ENCODE measurements around the gene KDM8.

DNA sequence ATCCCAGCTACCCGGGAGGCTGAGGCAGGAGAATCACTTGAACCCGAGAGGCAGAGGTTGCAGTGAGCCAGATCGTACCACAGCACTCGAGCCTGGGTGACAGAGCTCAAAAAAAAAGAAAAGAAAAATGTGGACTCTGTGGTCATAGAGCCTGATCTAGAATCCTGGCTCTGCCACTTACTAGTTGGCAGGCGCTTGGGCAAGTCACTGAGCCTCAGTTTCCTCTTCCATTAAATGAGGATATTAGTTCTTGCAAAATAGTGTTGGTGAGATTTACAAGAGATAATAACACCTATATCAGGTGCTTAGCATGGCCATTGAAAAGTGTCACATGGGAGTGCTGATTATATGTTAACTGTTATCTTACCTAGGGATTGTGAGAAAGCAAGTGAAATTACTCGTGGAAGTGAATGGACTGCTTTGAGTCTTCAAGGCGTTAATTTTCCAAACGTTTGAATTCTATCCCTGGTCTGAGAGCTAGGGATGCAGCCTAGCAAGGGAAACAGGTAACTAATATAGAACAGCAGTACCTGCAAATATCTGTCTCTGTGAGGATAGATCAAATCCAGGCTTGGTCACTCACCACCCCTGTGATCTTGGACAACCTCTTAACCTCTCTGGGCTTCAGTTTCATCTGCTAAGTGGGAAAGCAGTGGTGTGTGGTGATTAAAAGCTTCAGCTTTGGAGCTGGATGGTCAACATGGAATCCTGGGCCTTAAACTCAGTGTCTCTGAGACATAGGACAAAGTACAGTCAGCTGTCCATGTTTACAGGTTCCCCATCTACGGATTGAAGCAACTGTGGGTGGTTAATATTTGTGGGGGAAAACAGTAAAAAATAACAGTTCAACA is 66.2 kb downstream of the KDM8 start:
- TF ChIP-seq EZH2 (IDR thresholded peaks at IDR 0.05; ENCODE audit: borderline replicate concordance, insufficient read depth, low read depth, low read length, poor library complexity, severe bottlenecking), result no peak
- TF ChIP-seq, protein P1, sequence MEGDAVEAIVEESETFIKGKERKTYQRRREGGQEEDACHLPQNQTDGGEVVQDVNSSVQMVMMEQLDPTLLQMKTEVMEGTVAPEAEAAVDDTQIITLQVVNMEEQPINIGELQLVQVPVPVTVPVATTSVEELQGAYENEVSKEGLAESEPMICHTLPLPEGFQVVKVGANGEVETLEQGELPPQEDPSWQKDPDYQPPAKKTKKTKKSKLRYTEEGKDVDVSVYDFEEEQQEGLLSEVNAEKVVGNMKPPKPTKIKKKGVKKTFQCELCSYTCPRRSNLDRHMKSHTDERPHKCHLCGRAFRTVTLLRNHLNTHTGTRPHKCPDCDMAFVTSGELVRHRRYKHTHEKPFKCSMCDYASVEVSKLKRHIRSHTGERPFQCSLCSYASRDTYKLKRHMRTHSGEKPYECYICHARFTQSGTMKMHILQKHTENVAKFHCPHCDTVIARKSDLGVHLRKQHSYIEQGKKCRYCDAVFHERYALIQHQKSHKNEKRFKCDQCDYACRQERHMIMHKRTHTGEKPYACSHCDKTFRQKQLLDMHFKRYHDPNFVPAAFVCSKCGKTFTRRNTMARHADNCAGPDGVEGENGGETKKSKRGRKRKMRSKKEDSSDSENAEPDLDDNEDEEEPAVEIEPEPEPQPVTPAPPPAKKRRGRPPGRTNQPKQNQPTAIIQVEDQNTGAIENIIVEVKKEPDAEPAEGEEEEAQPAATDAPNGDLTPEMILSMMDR (IDR thresholded peaks at IDR 0.05), result no peak
